ENCODE measurements around the gene SLX4IP. TPM values are rescaled to one million over a fixed set of nuclear protein-coding genes. Genes with fewer than 3 reads are reported as not detected.

SLX4IP gene
- 11.1 TPM for total RNA-seq (2021; ENCODE audit: unreplicated experiment)
- 1.9 and 3.0 TPM in 2 replicates for polyA plus RNA-seq (2012)
- Bru-seq, nascent RNA: percentile 79 among the genes with signal in this experiment
- percentile 67 among the genes with signal in this experiment for BruChase-seq, experiment 1, labeled RNA remaining after a 6-hour chase
- BruChase-seq, experiment 2, labeled RNA remaining after a 2-hour chase: percentile 78 among the genes with signal in this experiment
- long read RNA-seq, full-length matches to known transcripts: 1 of 20 reads
- long read RNA-seq, partial matches to known transcripts: 2 of 20 reads
- long read RNA-seq, other reads (novel, unspliced or antisense): 17 of 20 reads

DNA sequence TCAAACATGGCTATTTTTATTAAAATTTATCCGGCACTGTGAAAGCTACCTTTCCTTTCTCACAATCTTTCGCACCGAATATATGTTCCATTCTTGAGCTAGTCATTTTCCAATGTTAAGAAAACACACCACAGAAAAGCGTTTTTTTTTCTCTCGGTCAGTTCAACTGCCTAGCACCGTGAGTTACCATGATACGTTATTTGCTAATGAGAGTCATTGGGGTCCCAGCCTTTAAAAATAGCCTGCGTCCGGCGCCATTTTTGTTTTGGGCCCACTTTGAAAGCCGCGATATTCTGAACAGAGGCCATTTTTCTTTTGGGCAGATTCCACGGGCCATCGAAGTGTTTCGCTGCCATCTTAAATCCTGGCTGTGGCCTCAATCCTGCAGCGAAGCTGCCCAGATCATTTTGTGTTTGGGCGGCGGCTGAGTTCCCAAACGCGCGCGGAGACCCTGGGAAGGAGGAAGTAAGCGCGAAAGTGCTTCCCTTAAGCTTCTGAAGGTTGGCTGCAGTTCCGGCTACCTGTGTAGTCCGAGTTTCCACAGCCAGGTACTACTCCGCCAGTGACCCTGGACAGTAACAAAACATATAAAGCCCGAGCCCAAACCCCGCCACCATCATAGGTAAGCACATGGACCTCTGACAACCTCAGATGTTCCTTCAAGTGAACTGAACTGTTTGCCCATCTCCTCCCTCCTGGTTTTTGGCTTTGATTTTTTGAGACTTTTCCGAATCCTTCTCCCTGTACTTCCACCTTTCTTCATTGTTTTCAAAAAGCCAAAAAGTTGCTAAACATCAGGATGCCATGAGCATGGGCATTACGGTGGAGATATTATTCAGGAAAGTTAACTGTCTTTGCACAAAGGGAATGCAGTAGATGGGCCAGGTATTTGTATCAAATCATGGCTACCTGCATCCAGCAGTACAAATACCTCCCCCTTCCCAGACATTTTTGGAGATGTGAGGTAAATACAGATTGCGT, at the start of gene SLX4IP:
Gene SLX4IP (plus strand): TSS at position 474 of the 981 bp plus-strand sequence. CDS start 22,900 bp downstream, outside the sequence.
- H4K20me1 ChIP-seq (ENCODE audit: insufficient read depth): no peaks in the 10 kb centered on the region
- BruUV-seq (replicated peaks): TSS peak; percentile 76
- peak; percentile 97 for DNase-seq (ENCODE audit: low read depth, low spot score)
- CTCF ChIA-PET: interaction anchor here (1.3 to 1.9 kb wide), 5 partner anchors 8 to 818 kb away, joined by 5 to 8 read pairs (median 6); no protein-coding TSS in a partner anchor
- peak within 1 kb of the TSS; percentile 63 to 96 for H3K4me3 ChIP-seq (replicated peaks in 1 of 2; ENCODE audit: low read depth in 1 of 2, low read length in 2 of 2)
- no peaks in the 10 kb centered on the region for H3K27me3 ChIP-seq (ENCODE audit: insufficient read depth, low read length)
- peaks cover 66% of the 10 kb centered on the region for H3K79me2 ChIP-seq (ENCODE audit: insufficient read depth, low read length)
- H3K9me2 ChIP-seq (ENCODE audit: insufficient read depth): no peaks in the 10 kb centered on the region
- H2AFZ ChIP-seq (ENCODE audit: low read depth, low read length, poor library complexity, severe bottlenecking): peak within 1 kb of the TSS; percentile 81
- peak within 1 kb of the TSS; percentile 68 for H3K4me2 ChIP-seq (ENCODE audit: low read length)
- H3K36me3 ChIP-seq (ENCODE audit: control insufficient read depth in 1 of 2, insufficient read depth in 2 of 2, low read length in 2 of 2): no peaks in the 10 kb centered on the region; a peak in 1 of 4 replicates
- intact Hi-C loops (cut with micrococcal nuclease): loop anchor here (2.0 to 10.0 kb wide), 5 partner anchors 77 to 1110 kb away; partner anchors contain the start of gene JAG1
- no peaks in the 10 kb centered on the region for H3K9me3 ChIP-seq (ENCODE audit: control insufficient read depth in 1 of 2, insufficient read depth in 1 of 2, low read depth in 1 of 2, low read length in 2 of 2)
- peak within 1 kb of the TSS; percentile 86 for H3K27ac ChIP-seq (ENCODE audit: low read depth, low read length)
- ATAC-seq: peak; percentile 75
- peak within 1 kb of the TSS; percentile 85 for H3K9ac ChIP-seq (ENCODE audit: low read length)
- POLR2A ChIA-PET: interaction anchor here (0.6 to 2.5 kb wide), 16 partner anchors 10 to 1107 kb away, joined by 3 to 11 read pairs (median 4); partner anchors contain the start of gene ANKEF1
- H3K4me1 ChIP-seq (ENCODE audit: control insufficient read depth in 1 of 2, insufficient read depth in 2 of 2, low read length in 2 of 2): peaks cover 5 to 28% of the 10 kb centered on the region in 2 experiments
- RAD21 ChIA-PET (ENCODE audit: low non-redundant PET in 1 of 2, low total read pairs in 2 of 2, uncharacterized antibody in 2 of 2, unreplicated experiment in 2 of 2): interaction anchor here (0.6 to 1.6 kb wide), 4 partner anchors 33 to 817 kb away, joined by 3 to 4 read pairs (median 4); no protein-coding TSS in a partner anchor
- TF ChIP-seq CEBPB (IDR thresholded peaks at IDR 0.05; ENCODE audit: low read depth) (0 out of 2 replicates have a peak, but pooled peaks have one; percentile 1), ELF1 (IDR thresholded peaks at IDR 0.05; ENCODE audit: borderline replicate concordance, low read depth) (peak; percentile 88), SIN3A (IDR thresholded peaks at IDR 0.05; ENCODE audit: low read depth) (0 out of 2 replicates have a peak, but pooled peaks have one; percentile 63), SP1 (IDR thresholded peaks at IDR 0.05; ENCODE audit: low read depth) (peak; percentile 56), ZNF274 (IDR thresholded peaks at IDR 0.05; ENCODE audit: low read depth, low read length) (no peak), JUND (IDR thresholded peaks at IDR 0.05) (peak; percentile 34), EZH2 (IDR thresholded peaks at IDR 0.05) (no peak), CBX3 (IDR thresholded peaks at IDR 0.05; ENCODE audit: low read depth) (peak; percentile 87; the same call in 1 of the 2 replicates), YY1 (IDR thresholded peaks at IDR 0.05; ENCODE audit: extremely low read depth, insufficient replicate concordance, low read depth, low read length) (peak; percentile 100), RAD21 (IDR thresholded peaks at IDR 0.05; ENCODE audit: low read depth) (0 out of 2 replicates have a peak, but pooled peaks have one; percentile 5), EZH2phosphoT487 (IDR thresholded peaks at IDR 0.05; ENCODE audit: borderline replicate concordance) (no peak), POLR2AphosphoS5 (IDR thresholded peaks at IDR 0.05; ENCODE audit: low read depth, low read length) (peak; percentile 97), EGR1 (IDR thresholded peaks at IDR 0.05; ENCODE audit: low read depth) (peak; percentile 99), POLR2A (IDR thresholded peaks at IDR 0.05; ENCODE audit: borderline replicate concordance, extremely low read depth, insufficient read depth, insufficient read length) (peak; percentile 78)
- TF ChIP-seq, protein P1, sequence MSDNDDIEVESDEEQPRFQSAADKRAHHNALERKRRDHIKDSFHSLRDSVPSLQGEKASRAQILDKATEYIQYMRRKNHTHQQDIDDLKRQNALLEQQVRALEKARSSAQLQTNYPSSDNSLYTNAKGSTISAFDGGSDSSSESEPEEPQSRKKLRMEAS (IDR thresholded peaks at IDR 0.05): peak; percentile 54; the same call in 1 of the 2 replicates
- TF ChIP-seq, protein P2, sequence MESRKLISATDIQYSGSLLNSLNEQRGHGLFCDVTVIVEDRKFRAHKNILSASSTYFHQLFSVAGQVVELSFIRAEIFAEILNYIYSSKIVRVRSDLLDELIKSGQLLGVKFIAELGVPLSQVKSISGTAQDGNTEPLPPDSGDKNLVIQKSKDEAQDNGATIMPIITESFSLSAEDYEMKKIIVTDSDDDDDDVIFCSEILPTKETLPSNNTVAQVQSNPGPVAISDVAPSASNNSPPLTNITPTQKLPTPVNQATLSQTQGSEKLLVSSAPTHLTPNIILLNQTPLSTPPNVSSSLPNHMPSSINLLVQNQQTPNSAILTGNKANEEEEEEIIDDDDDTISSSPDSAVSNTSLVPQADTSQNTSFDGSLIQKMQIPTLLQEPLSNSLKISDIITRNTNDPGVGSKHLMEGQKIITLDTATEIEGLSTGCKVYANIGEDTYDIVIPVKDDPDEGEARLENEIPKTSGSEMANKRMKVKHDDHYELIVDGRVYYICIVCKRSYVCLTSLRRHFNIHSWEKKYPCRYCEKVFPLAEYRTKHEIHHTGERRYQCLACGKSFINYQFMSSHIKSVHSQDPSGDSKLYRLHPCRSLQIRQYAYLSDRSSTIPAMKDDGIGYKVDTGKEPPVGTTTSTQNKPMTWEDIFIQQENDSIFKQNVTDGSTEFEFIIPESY (IDR thresholded peaks at IDR 0.05; ENCODE audit: extremely low read depth, insufficient replicate concordance, low read length): peak; percentile 85
- TF ChIP-seq, protein P3, sequence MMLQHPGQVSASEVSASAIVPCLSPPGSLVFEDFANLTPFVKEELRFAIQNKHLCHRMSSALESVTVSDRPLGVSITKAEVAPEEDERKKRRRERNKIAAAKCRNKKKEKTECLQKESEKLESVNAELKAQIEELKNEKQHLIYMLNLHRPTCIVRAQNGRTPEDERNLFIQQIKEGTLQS (IDR thresholded peaks at IDR 0.05): no peak
- TF ChIP-seq, protein P4, sequence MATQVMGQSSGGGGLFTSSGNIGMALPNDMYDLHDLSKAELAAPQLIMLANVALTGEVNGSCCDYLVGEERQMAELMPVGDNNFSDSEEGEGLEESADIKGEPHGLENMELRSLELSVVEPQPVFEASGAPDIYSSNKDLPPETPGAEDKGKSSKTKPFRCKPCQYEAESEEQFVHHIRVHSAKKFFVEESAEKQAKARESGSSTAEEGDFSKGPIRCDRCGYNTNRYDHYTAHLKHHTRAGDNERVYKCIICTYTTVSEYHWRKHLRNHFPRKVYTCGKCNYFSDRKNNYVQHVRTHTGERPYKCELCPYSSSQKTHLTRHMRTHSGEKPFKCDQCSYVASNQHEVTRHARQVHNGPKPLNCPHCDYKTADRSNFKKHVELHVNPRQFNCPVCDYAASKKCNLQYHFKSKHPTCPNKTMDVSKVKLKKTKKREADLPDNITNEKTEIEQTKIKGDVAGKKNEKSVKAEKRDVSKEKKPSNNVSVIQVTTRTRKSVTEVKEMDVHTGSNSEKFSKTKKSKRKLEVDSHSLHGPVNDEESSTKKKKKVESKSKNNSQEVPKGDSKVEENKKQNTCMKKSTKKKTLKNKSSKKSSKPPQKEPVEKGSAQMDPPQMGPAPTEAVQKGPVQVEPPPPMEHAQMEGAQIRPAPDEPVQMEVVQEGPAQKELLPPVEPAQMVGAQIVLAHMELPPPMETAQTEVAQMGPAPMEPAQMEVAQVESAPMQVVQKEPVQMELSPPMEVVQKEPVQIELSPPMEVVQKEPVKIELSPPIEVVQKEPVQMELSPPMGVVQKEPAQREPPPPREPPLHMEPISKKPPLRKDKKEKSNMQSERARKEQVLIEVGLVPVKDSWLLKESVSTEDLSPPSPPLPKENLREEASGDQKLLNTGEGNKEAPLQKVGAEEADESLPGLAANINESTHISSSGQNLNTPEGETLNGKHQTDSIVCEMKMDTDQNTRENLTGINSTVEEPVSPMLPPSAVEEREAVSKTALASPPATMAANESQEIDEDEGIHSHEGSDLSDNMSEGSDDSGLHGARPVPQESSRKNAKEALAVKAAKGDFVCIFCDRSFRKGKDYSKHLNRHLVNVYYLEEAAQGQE (IDR thresholded peaks at IDR 0.05; ENCODE audit: low read depth): no peak

Data from HCT116 (cell line).